Epidermal melanocyte (primary cell): ENCODE measurements around the gene ADAM19.

ENCODE experiments used
- DNase-seq: peaks from one replicate; pipeline ENCODE4 v3.0.0; 2011; ENCODE audit warnings: low spot score; ENCODE audit not compliant: insufficient read length

Gene ADAM19

GRCh38 chr5:157575381-157576020, at the start of gene ADAM19:
ADAM19 (minus strand) TSS chr5:157575775; CDS start chr5:157575696, 79 bp downstream.
- peak; percentile 46 for DNase-seq

- DNase-seq = no peak
Observed at GRCh38 chr5:157624144-157624543, 48.6 kb upstream of the ADAM19 start.

GRCh38 chr5:157620776-157621175, 45.2 kb upstream of the ADAM19 start:
- no peak for DNase-seq

GRCh38 chr5:157618191-157618765, 42.7 kb upstream of the ADAM19 start:
- DNase-seq = no peak

GRCh38 chr5:157616785-157617184, 41.2 kb upstream of the ADAM19 start:
- no peak for DNase-seq

- no peak for DNase-seq
Observed at GRCh38 chr5:157613385-157614245, 38.0 kb upstream of the ADAM19 start.

GRCh38 chr5:157612581-157612980, 37.0 kb upstream of the ADAM19 start:
- no peak for DNase-seq

- DNase-seq = peak; percentile 64
Observed at GRCh38 chr5:157611571-157612476, 36.2 kb upstream of the ADAM19 start.

- DNase-seq = no peak
Observed at GRCh38 chr5:157610990-157611389, 35.4 kb upstream of the ADAM19 start.

GRCh38 chr5:157608972-157609565, 33.5 kb upstream of the ADAM19 start:
- DNase-seq = no peak

- DNase-seq = no peak
Observed at GRCh38 chr5:157607371-157608161, 32.0 kb upstream of the ADAM19 start.

GRCh38 chr5:157606046-157606445, 30.5 kb upstream of the ADAM19 start:
- DNase-seq = no peak

GRCh38 chr5:157603333-157604190, 28.0 kb upstream of the ADAM19 start:
- peak; percentile 25 for DNase-seq

- no peak for DNase-seq
Observed at GRCh38 chr5:157602505-157602904, 26.9 kb upstream of the ADAM19 start.

- no peak for DNase-seq
Observed at GRCh38 chr5:157600252-157600651, 24.7 kb upstream of the ADAM19 start.

- no peak for DNase-seq
Observed at GRCh38 chr5:157599565-157599964, 24.0 kb upstream of the ADAM19 start.

- no peak for DNase-seq
Observed at GRCh38 chr5:157598350-157598936, 22.9 kb upstream of the ADAM19 start.

- no peak for DNase-seq
Observed at GRCh38 chr5:157597277-157597676, 21.7 kb upstream of the ADAM19 start.

GRCh38 chr5:157596487-157596886, 20.9 kb upstream of the ADAM19 start:
- no peak for DNase-seq
